ENCODE measurements around the gene ST6GAL1.
"Not testable (repeated sequence)": the region's sequence is repeated elsewhere in the genome, so short reads cannot be mapped to it uniquely, and the experiment has no call there.

GRCh38 chr3:186884868-186885267, 45.5 kb upstream of the ST6GAL1 start:
- TF ChIP-seq ZNF274 (IDR thresholded peaks at IDR 0.05; ENCODE audit: low read depth, low read length); YY1 (IDR thresholded peaks at IDR 0.05; ENCODE audit: insufficient read depth, insufficient read length): not testable (repeated sequence)
